ENCODE data around the gene CRP.
"Not testable (repeated sequence)": the region's sequence is repeated elsewhere in the genome, so short reads cannot be mapped to it uniquely, and the experiment has no call there.

CRP gene

DNA sequence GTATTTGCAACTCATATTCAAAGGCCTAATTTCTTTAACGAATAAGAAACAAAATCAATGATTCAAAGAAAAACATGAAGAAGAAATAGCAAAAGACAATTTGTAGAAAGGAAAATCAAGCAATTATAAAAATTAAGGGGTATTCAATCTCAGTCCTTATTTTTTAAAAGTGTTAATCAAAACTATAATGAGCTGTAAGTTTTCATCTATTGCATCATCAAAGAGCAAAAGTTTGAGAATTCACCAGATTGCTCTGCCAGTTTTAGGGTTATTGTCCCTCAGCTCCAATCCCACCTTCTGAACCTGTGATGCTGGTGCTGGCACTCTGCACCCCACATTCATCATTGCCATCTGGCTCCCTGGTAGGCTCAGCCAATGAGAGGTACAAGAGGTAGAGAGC, 42.0 kb downstream of the CRP start:
- not testable (repeated sequence) for H3K27ac Mint-ChIP-seq; ATAC-seq (replicated peaks); H3K9me3 Mint-ChIP-seq; H3K4me1 Mint-ChIP-seq; DNase-seq; H3K36me3 Mint-ChIP-seq; H3K4me3 Mint-ChIP-seq
- H3K27me3 Mint-ChIP-seq = peaks cover 30 to 31% of the 10 kb centered on the region in 2 donors

DNA sequence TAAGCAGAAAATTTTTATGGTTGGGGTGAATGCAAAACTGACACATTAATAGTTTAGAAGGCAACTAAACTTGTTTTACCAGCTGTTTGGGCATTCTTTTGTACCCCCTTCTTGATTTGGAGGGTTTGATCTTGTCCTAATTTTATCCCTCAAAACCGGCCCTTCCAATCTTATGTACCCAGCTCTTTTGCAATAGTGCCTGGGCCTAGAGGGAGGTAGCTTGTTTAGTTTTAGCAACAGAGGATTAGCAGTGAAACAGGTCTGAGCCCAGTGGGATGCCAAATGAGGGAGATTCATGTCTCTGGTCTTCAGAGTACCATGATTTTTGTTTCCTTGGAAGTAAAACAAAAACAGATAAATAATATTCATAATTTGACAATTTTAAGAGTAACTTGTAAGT, 45.1 kb downstream of the CRP start:
- no peak for ATAC-seq (replicated peaks)
- Mint-ChIP-seq H3K27me3 (peaks cover 25 to 36% of the 10 kb centered on the region in 2 donors), H3K27ac (no peak overlapping the region), H3K4me1 (no peaks in the 10 kb centered on the region), H3K4me3 (no peak overlapping the region), H3K9me3 (peaks cover 4 to 6% of the 10 kb centered on the region in 2 donors), H3K36me3 (no peaks in the 10 kb centered on the region)
- no peak for DNase-seq

DNA sequence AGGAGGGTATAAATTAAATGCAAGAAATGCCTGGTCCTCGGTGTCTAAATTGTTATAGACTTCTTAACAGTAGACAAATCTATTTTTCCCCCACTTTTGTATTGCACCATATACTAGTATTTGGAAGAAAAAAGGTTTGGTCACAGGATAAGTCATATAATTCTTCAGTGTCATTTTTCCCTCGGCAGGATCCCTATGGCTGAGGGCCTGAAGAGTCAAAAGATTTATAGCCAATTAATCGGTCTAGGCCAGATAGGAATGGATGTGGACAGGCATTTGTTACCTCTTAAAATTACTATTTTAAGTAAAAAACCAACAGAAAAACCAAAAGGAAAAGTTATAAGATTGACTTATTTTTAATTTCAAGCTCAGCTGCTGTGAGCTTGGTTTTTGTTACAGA, 45.6 kb downstream of the CRP start:
- H3K27me3 Mint-ChIP-seq = peaks cover 21 to 31% of the 10 kb centered on the region in 2 donors
- H3K36me3 Mint-ChIP-seq = no peaks in the 10 kb centered on the region
- H3K27ac Mint-ChIP-seq = no peak overlapping the region
- H3K9me3 Mint-ChIP-seq = peaks cover 9 to 12% of the 10 kb centered on the region in 2 donors
- H3K4me3 Mint-ChIP-seq = no peak overlapping the region
- no peaks in the 10 kb centered on the region for H3K4me1 Mint-ChIP-seq
- no peak for DNase-seq
- ATAC-seq (replicated peaks) = no peak

DNA sequence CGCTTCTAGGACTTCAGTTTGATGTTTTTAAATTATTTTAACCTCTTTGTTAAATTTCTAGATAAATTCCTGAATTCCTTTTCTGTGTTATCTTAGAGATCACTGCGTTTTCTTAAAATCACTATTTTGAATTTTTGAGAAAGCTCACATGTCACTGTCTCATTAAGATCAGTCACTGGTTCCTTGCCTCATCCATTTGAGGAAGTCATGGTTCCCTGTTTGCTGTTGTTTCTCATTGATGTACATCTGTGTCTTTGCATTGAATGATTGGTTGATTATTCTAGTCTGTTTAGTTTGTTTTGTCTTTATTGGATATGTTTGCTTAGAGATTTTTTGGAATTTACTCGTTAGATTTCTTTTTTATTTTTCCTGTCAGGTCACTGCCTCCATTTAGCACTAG, 50.1 kb downstream of the CRP start:
- Mint-ChIP-seq H3K4me1 (no peaks in the 10 kb centered on the region), H3K4me3 (no peak overlapping the region), H3K9me3 (peaks cover 19 to 26% of the 10 kb centered on the region in 2 donors), H3K27ac (no peak overlapping the region), H3K36me3 (no peaks in the 10 kb centered on the region), H3K27me3 (peaks cover 20 to 27% of the 10 kb centered on the region in 2 donors)
- no peak for ATAC-seq (replicated peaks)
- no peak for DNase-seq

DNA sequence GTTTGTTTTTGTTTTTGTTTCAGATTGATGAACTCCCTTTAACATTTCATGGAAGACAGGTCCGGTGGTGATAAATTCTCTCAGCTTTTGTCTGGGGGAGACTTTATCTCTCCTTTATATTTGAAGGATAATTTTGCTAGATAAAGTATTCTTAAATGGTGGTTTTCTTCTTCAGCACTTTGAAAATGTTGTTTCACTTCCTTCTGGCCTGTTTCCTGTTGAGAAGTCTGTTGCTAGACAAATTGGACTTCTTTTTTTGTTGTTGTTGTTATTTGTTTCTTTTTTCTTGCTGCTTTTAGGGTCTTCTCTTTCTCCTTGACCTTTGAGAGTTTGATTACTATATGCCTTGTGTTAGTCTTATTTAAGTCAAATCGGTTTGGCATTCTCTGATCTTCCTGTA, 50.8 kb downstream of the CRP start:
- ATAC-seq (replicated peaks) (no peak), DNase-seq (no peak)
- Mint-ChIP-seq H3K4me1 (no peaks in the 10 kb centered on the region), H3K4me3 (no peak overlapping the region), H3K9me3 (peaks cover 19 to 26% of the 10 kb centered on the region in 2 donors), H3K27ac (no peak overlapping the region), H3K27me3 (peaks cover 20 to 27% of the 10 kb centered on the region in 2 donors), H3K36me3 (no peaks in the 10 kb centered on the region)
